NCI-H524 treated with DMSO at 0.1 percent for 48 hours (cell line): ENCODE measurements around the gene COL8A1.
A peak's percentile ranks its signal among the peaks of the same experiment; 100 is the strongest.

Source experiments
- DNase-seq: peaks from one replicate; lab custom pipeline; 2025; lab: John Stamatoyannopoulos, UW

COL8A1 gene

GRCh38 chr3:99761415-99762165 lies 123.2 kb downstream of the COL8A1 start:
- no peak for DNase-seq

- no peak for DNase-seq
These were observed 124.5 kb downstream of the COL8A1 start for GRCh38 chr3:99762901-99763300.

- DNase-seq, result no peak
These were observed 126.0 kb downstream of the COL8A1 start for GRCh38 chr3:99764377-99764776.

- no peak for DNase-seq
These were observed 126.9 kb downstream of the COL8A1 start for GRCh38 chr3:99765042-99765942.

GRCh38 chr3:99767291-99767690 lies 128.9 kb downstream of the COL8A1 start:
- no peak for DNase-seq

- no peak for DNase-seq
These were observed 129.7 kb downstream of the COL8A1 start for GRCh38 chr3:99768126-99768525.

- DNase-seq, result no peak
These were observed 130.6 kb downstream of the COL8A1 start for GRCh38 chr3:99768808-99769501.

- no peak for DNase-seq
These were observed 133.8 kb downstream of the COL8A1 start for GRCh38 chr3:99772171-99772570.

- DNase-seq, result no peak
These were observed 134.3 kb downstream of the COL8A1 start for GRCh38 chr3:99772671-99773070.

- no peak for DNase-seq
These were observed 136.1 kb downstream of the COL8A1 start for GRCh38 chr3:99774467-99774866.

- no peak for DNase-seq
These were observed 138.3 kb downstream of the COL8A1 start for GRCh38 chr3:99776516-99777209.

GRCh38 chr3:99777210-99777549 lies 138.8 kb downstream of the COL8A1 start:
- DNase-seq, result no peak

GRCh38 chr3:99777708-99778107 lies 139.3 kb downstream of the COL8A1 start:
- DNase-seq, result peak; percentile 81

- DNase-seq, result no peak
These were observed 142.4 kb downstream of the COL8A1 start for GRCh38 chr3:99780749-99781148.

- DNase-seq, result no peak
These were observed 143.4 kb downstream of the COL8A1 start for GRCh38 chr3:99781761-99782160.

GRCh38 chr3:99783011-99783573 lies 144.7 kb downstream of the COL8A1 start:
- no peak for DNase-seq

GRCh38 chr3:99789011-99789721 lies 150.8 kb downstream of the COL8A1 start:
- no peak for DNase-seq

- no peak for DNase-seq
These were observed 156.1 kb downstream of the COL8A1 start for GRCh38 chr3:99794485-99794884.

- DNase-seq, result no peak
These were observed 157.2 kb downstream of the COL8A1 start for GRCh38 chr3:99795573-99795972.

- no peak for DNase-seq
These were observed 161.0 kb downstream of the COL8A1 start for GRCh38 chr3:99799422-99799821.

GRCh38 chr3:99803297-99803696 lies 164.9 kb downstream of the COL8A1 start:
- DNase-seq, result no peak
